Ishikawa (cell line): ENCODE measurements around the gene ETDA.

Experiments used
- CEBPB ChIP-seq: IDR thresholded peaks from 2 replicates; pipeline ENCODE4 v1.6.1; 2012
- CREB1 ChIP-seq: IDR thresholded peaks from 2 replicates; pipeline ENCODE4 v1.6.1; 2012; ENCODE audit warnings: low read depth
- EGR1 ChIP-seq: IDR thresholded peaks from 2 replicates; pipeline ENCODE4 v1.6.1; 2012
- EP300 ChIP-seq: IDR thresholded peaks from 2 replicates; pipeline ENCODE4 v1.6.1; 2012; ENCODE audit warnings: borderline replicate concordance
- FOXM1 ChIP-seq: IDR thresholded peaks from 2 replicates; pipeline ENCODE4 v1.6.1; 2012; ENCODE audit warnings: low read depth, borderline replicate concordance
- MAX ChIP-seq: IDR thresholded peaks from 2 replicates; pipeline ENCODE4 v1.6.1; 2012
- NFIC ChIP-seq: IDR thresholded peaks from 2 replicates; pipeline ENCODE4 v1.6.1; 2012
- RAD21 ChIP-seq: IDR thresholded peaks from 2 replicates; pipeline ENCODE4 v1.6.1; 2012; ENCODE audit warnings: low read depth
- REST ChIP-seq: IDR thresholded peaks from 2 replicates; pipeline ENCODE4 v1.6.1; 2012; ENCODE audit warnings: low read depth, mild to moderate bottlenecking
- TAF1 ChIP-seq: IDR thresholded peaks from 2 replicates; pipeline ENCODE4 v1.6.1; 2012; ENCODE audit warnings: low read depth, mild to moderate bottlenecking
- TCF12 ChIP-seq: IDR thresholded peaks from 2 replicates; pipeline ENCODE4 v1.6.1; 2012; ENCODE audit warnings: low read depth
- TEAD4 ChIP-seq: IDR thresholded peaks from 2 replicates; pipeline ENCODE4 v1.6.1; 2012
- USF1 ChIP-seq: IDR thresholded peaks from 2 replicates; pipeline ENCODE4 v1.6.1; 2012
- YY1 ChIP-seq: IDR thresholded peaks from 2 replicates; pipeline ENCODE4 v1.6.1; 2012; ENCODE audit warnings: low read depth
- ZBTB7A ChIP-seq: IDR thresholded peaks from 2 replicates; pipeline ENCODE4 v1.6.1; 2012; ENCODE audit warnings: low read depth

ETDA gene

GRCh38 chrX:135302269-135302873 lies 50.5 kb downstream of the ETDA start:
- no peak for TF ChIP-seq ZBTB7A
- TF ChIP-seq TEAD4: no peak
- TF ChIP-seq MAX: no peak
- no peak for TF ChIP-seq TAF1
- no peak for TF ChIP-seq EGR1
- TF ChIP-seq FOXM1: no peak
- TF ChIP-seq RAD21: no peak
- no peak for TF ChIP-seq YY1
- no peak for TF ChIP-seq NFIC
- TF ChIP-seq CREB1: no peak
- no peak for TF ChIP-seq EP300
- no peak for TF ChIP-seq CEBPB
- TF ChIP-seq USF1: no peak
- TF ChIP-seq REST: no peak
- no peak for TF ChIP-seq TCF12
